DMS153 (cell line): ENCODE data around the gene CLDN11.

Source experiments
- DNase-seq: peaks from one replicate; lab custom pipeline; 2025; lab: John Stamatoyannopoulos, UW

CLDN11 gene

DNA sequence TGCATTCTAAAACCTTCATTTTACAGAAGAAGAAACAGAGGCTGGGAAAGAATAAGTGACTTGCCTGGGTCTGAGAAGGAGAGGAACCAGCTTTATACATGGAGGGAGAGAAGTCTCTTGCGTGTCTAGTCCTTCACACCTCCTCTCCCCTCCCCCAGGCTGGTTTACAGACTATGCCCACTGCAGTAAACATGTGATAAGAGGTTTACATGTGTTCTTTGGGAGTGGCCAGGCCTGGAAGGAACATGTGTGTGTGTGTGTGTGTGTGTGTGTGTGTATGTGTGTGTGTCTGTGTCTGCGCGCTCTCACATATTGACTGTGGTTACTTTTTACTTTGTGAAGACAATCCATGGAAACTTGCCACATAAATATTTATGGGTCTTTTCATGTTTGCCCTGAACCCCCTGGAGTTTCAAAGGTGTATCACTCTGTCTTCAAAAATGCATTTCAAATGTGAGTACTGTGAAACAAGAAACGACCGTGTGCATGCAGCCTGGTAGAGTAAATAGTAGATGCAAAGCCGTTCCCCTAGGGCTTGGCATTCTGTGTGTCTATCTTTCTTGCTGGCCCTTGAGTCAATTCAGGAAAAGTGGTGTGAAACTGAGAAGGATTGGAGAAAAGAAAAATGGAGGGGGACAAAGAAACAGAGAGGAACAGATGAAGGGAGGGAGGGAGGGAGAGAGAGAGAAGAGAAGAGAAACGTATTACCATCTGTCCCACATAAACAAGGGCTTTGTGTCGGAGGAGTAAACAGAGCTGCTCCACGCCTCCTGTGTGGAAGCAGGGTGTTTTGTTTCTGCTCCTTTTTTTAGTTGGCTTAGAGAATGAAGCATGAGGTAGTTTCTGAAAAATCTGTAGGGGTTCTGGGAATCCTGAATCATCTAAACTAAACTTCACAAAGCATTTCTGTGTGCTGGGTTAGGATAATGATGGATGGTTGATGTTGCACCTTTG, 51.7 kb downstream of the CLDN11 start:
- peak; percentile 52 for DNase-seq

DNA sequence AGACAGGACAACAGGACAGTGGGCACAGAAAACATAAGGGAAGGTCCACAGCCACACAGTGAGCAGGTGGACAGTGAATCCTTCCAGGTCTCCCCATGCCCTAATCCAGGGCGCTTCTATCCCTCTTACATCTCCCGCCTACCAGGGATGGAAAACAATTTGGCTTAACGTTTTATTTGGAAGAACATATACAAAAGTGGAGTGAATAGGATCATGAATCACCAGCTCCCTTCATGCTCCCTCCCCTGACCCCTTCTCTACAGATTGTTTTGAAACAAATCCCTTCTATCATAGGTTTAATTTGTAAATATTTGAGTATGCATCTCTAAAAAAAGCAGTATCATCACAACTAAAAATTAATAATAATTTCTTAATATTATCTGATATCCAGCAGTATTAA, 52.5 kb downstream of the CLDN11 start:
- DNase-seq: peak; percentile 24

DNA sequence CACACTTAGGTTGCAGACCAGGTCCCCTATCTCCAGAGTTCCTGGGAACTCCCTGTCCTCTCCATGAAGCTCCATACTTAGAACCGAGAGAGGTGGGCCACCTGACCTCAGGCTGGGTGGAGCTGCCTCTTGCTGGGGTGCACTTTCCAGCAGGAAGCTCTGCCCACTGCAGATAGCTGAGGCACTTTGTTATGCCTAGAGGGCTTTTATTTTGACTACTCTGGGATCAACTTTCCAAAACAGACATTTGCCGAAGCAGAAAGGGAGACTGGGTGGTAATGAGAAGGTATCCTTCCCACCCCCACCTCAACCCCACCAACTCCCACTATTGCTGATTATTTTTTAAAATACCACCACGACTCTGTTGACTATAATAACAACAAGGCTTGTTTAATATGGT, 54.7 kb downstream of the CLDN11 start:
- no peak for DNase-seq

DNA sequence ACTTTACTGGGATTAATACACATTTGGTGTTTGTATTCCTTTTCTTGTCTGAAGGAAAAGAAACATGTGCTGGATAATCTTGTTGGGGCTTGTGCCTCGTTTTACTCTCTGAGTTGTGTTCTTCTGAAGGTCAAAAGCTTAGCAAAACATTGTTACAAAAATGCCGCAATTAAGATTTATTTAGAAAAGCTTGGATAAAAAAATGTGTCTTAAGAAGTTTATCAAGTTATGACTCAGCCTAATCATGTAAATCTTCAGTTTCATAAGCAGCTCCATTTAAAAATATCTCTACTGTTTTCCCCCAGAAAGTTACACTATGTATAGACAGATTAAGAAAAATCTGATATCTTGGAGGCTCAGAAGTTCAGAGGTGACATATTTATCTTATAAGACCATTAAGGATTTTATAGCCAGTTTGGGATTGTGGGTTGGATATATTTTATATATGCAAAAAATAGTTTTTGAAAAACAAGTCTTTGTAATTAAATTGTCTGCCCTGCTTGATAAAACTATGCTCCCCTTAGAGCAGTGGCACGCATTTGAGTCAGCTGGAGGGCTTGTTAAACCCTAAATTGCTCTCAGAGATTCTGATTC, 56.5 kb downstream of the CLDN11 start:
- DNase-seq: no peak

DNA sequence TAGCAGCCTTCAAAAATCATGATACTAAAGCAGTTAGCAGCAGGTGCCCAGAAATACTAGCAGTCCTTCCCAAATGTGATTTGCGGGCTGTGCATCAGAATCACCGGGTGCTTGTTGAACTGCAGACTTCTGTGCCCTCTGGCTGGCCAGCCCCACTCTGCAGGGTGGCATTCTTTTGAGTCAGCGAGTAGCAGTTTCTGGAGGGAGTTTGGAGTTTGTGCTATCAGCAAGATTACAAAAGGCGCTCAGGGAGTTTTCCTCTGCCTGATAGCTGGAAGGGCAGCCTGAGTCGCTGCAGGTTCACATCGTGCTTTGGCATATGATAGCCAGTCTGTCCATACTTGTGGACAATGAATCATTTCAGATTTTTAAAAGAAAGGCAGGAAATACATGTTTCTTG, 57.6 kb downstream of the CLDN11 start:
- no peak for DNase-seq

DNA sequence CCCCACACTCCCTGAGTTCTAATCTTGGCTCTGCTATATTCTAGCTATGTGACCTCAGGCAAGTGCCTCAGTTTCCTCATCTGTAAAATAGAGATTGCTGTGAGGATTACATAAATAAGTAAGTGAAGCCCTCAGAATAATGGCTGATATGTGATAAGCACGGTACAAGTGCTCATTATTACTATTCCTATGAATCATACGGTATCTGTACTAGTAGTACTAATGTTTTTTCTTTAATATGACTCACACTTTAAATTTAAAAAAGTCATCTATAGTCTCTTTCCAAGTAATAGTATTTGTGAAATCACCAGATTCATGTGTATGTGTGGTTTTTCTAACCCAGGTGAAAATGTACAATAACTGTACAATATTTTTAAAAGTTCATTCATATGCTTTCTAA, 58.7 kb downstream of the CLDN11 start:
- DNase-seq: no peak

DNA sequence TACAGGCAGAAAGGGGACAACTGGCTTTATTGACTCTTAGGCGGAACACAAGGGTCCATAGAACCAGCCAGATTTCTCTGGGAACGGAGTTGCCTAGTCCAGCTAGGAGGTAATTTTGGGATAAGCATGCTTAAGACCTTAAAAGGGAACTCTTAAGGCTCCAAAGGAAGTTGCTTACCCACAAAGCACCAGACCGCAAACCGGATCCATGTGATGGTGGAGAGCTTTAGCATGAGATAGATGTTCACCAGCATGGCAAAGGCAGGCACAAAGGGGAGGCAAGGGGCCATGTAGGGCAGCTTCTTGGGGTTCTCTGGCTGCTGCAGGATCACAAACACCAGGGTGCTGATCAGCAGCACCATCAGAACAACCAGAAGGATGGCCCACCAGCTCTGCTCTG, 61.4 kb downstream of the CLDN11 start:
- DNase-seq: no peak

DNA sequence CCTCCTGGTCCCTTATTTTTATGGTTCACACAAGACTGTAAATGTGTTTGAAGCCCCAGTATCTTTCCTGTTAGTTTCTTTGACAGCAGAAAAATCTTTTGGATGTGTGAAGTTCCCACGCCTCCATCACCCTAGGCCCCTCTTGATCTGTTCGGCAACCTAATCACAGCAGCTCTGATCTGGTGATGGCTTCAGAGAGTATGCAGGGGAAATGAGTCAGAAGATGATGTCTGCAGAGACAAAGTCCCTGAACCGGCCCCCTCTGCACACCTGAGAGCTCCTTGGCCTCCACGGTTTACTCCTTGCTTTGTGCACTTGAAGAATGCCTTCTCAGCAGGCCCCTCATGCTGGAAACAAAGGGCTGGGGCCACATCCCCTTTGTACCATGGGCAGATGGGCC, 63.5 kb downstream of the CLDN11 start:
- no peak for DNase-seq

DNA sequence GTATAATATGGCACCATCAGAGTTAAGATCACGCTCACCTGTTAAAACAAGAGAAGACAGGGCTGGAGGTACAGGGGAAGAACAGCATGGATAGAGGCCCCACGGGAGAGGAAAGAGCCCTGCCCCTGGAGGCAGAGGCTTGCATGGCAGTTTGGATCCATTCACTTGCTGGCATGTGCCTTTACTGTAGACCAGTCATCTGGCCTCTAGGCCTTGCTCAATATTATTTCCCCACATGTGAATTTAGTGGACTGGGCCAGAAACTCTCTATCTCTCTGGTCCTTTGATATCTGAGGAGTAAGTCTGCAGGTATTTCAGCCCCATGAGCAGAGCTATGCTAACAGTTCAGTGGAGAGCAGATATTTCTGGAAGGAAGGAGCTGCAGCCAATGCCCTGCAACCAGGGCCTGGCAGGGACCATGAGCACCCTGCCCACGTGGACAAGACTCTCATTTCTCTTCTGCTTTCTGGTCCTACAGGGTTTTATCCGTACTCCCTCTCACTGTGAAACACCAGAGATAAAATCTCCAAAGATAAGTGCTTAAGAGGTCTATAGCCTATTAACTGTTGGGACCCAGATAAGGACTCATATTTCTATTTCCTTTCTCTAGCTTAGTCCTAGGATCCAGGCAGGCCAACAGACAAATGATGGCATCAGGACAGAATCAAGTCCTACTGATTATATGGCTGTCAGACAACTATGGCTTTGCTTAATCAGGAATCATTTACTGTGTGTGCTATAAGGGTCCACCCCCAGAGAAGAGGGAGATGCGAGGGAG, 65.0 kb downstream of the CLDN11 start:
- DNase-seq: no peak
